ENCODE results near the gene DEAF1.

DNA sequence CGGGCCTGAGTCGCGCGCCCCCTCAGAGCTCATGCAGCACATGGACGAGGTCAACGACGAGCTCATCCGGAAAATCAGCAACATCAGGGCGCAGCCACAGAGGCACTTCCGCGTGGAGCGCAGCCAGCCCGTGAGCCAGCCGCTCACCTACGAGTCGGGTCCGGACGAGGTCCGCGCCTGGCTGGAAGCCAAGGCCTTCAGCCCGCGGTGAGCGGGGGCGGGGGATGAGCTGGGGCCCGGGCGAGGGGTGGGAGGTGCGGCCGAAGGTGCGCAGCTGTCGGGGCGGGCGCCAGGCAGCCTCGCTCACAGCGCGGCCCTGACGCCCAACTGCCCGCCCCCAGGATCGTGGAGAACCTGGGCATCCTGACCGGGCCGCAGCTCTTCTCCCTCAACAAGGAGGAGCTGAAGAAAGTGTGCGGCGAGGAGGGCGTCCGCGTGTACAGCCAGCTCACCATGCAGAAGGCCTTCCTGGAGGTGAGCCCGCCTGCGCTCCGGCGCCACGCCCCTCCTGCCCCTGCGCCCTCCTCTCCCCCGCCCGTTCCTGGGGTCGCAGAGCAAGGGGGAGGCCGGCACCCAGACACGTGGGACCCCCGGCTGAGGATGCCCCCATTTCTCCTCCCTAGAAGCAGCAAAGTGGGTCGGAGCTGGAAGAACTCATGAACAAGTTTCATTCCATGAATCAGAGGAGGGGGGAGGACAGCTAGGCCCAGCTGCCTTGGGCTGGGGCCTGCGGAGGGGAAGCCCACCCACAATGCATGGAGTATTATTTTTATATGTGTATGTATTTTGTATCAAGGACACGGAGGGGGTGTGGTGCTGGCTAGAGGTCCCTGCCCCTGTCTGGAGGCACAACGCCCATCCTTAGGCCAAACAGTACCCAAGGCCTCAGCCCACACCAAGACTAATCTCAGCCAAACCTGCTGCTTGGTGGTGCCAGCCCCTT lies 31.5 kb upstream of the DEAF1 start:
- TF ChIP-seq, protein P1, sequence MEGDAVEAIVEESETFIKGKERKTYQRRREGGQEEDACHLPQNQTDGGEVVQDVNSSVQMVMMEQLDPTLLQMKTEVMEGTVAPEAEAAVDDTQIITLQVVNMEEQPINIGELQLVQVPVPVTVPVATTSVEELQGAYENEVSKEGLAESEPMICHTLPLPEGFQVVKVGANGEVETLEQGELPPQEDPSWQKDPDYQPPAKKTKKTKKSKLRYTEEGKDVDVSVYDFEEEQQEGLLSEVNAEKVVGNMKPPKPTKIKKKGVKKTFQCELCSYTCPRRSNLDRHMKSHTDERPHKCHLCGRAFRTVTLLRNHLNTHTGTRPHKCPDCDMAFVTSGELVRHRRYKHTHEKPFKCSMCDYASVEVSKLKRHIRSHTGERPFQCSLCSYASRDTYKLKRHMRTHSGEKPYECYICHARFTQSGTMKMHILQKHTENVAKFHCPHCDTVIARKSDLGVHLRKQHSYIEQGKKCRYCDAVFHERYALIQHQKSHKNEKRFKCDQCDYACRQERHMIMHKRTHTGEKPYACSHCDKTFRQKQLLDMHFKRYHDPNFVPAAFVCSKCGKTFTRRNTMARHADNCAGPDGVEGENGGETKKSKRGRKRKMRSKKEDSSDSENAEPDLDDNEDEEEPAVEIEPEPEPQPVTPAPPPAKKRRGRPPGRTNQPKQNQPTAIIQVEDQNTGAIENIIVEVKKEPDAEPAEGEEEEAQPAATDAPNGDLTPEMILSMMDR (conservative IDR thresholded peaks at IDR 0.05; ENCODE audit: low read depth in 2 of 2): no peak
- TF ChIP-seq JUNB (IDR thresholded peaks at IDR 0.05; ENCODE audit: unreplicated experiment) (no peak), POLR2AphosphoS5 (IDR thresholded peaks at IDR 0.05; ENCODE audit: low read depth) (no peak; the same call in 1 of the 2 replicates), NANOG (IDR thresholded peaks at IDR 0.05; ENCODE audit: borderline replicate concordance) (no peak), CREB1 (CRISPR knock-in tag; IDR thresholded peaks at IDR 0.05; ENCODE audit: low read depth) (no peak), STAT1 (IDR thresholded peaks at IDR 0.05; ENCODE audit: unreplicated experiment) (no peak), EZH2phosphoT487 (IDR thresholded peaks at IDR 0.05; ENCODE audit: unreplicated experiment) (no peak), EZH2 (IDR thresholded peaks at IDR 0.05; ENCODE audit: low read depth, unreplicated experiment) (no peak), ZNF114 (CRISPR knock-in tag; IDR thresholded peaks at IDR 0.05) (no peak), ZNF331 (CRISPR knock-in tag; IDR thresholded peaks at IDR 0.05; ENCODE audit: low read depth) (no peak)
- TF ChIP-seq, protein P2, sequence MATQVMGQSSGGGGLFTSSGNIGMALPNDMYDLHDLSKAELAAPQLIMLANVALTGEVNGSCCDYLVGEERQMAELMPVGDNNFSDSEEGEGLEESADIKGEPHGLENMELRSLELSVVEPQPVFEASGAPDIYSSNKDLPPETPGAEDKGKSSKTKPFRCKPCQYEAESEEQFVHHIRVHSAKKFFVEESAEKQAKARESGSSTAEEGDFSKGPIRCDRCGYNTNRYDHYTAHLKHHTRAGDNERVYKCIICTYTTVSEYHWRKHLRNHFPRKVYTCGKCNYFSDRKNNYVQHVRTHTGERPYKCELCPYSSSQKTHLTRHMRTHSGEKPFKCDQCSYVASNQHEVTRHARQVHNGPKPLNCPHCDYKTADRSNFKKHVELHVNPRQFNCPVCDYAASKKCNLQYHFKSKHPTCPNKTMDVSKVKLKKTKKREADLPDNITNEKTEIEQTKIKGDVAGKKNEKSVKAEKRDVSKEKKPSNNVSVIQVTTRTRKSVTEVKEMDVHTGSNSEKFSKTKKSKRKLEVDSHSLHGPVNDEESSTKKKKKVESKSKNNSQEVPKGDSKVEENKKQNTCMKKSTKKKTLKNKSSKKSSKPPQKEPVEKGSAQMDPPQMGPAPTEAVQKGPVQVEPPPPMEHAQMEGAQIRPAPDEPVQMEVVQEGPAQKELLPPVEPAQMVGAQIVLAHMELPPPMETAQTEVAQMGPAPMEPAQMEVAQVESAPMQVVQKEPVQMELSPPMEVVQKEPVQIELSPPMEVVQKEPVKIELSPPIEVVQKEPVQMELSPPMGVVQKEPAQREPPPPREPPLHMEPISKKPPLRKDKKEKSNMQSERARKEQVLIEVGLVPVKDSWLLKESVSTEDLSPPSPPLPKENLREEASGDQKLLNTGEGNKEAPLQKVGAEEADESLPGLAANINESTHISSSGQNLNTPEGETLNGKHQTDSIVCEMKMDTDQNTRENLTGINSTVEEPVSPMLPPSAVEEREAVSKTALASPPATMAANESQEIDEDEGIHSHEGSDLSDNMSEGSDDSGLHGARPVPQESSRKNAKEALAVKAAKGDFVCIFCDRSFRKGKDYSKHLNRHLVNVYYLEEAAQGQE (IDR thresholded peaks at IDR 0.05; ENCODE audit: unreplicated experiment): no peak
- TF ChIP-seq, protein P3, sequence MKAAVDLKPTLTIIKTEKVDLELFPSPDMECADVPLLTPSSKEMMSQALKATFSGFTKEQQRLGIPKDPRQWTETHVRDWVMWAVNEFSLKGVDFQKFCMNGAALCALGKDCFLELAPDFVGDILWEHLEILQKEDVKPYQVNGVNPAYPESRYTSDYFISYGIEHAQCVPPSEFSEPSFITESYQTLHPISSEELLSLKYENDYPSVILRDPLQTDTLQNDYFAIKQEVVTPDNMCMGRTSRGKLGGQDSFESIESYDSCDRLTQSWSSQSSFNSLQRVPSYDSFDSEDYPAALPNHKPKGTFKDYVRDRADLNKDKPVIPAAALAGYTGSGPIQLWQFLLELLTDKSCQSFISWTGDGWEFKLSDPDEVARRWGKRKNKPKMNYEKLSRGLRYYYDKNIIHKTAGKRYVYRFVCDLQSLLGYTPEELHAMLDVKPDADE (IDR thresholded peaks at IDR 0.05): no peak
- TF ChIP-seq, protein P4, sequence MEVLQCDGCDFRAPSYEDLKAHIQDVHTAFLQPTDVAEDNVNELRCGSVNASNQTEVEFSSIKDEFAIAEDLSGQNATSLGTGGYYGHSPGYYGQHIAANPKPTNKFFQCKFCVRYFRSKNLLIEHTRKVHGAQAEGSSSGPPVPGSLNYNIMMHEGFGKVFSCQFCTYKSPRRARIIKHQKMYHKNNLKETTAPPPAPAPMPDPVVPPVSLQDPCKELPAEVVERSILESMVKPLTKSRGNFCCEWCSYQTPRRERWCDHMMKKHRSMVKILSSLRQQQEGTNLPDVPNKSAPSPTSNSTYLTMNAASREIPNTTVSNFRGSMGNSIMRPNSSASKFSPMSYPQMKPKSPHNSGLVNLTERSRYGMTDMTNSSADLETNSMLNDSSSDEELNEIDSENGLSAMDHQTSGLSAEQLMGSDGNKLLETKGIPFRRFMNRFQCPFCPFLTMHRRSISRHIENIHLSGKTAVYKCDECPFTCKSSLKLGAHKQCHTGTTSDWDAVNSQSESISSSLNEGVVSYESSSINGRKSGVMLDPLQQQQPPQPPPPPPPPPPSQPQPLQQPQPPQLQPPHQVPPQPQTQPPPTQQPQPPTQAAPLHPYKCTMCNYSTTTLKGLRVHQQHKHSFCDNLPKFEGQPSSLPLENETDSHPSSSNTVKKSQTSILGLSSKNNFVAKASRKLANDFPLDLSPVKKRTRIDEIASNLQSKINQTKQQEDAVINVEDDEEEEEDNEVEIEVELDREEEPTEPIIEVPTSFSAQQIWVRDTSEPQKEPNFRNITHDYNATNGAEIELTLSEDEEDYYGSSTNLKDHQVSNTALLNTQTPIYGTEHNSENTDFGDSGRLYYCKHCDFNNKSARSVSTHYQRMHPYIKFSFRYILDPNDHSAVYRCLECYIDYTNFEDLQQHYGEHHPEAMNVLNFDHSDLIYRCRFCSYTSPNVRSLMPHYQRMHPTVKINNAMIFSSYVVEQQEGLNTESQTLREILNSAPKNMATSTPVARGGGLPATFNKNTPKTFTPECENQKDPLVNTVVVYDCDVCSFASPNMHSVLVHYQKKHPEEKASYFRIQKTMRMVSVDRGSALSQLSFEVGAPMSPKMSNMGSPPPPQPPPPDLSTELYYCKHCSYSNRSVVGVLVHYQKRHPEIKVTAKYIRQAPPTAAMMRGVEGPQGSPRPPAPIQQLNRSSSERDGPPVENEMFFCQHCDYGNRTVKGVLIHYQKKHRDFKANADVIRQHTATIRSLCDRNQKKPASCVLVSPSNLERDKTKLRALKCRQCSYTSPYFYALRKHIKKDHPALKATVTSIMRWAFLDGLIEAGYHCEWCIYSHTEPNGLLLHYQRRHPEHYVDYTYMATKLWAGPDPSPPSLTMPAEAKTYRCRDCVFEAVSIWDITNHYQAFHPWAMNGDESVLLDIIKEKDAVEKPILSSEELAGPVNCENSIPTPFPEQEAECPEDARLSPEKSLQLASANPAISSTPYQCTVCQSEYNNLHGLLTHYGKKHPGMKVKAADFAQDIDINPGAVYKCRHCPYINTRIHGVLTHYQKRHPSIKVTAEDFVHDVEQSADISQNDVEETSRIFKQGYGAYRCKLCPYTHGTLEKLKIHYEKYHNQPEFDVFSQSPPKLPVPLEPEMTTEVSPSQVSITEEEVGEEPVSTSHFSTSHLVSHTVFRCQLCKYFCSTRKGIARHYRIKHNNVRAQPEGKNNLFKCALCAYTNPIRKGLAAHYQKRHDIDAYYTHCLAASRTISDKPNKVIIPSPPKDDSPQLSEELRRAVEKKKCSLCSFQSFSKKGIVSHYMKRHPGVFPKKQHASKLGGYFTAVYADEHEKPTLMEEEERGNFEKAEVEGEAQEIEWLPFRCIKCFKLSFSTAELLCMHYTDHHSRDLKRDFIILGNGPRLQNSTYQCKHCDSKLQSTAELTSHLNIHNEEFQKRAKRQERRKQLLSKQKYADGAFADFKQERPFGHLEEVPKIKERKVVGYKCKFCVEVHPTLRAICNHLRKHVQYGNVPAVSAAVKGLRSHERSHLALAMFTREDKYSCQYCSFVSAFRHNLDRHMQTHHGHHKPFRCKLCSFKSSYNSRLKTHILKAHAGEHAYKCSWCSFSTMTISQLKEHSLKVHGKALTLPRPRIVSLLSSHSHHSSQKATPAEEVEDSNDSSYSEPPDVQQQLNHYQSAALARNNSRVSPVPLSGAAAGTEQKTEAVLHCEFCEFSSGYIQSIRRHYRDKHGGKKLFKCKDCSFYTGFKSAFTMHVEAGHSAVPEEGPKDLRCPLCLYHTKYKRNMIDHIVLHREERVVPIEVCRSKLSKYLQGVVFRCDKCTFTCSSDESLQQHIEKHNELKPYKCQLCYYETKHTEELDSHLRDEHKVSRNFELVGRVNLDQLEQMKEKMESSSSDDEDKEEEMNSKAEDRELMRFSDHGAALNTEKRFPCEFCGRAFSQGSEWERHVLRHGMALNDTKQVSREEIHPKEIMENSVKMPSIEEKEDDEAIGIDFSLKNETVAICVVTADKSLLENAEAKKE (CRISPR knock-in tag; IDR thresholded peaks at IDR 0.05): no peak

Data from GM23338 (cell line).